Ishikawa (cell line): ENCODE measurements around the gene MYO7A.

Experiments used
- CEBPB ChIP-seq: IDR thresholded peaks from 2 replicates; pipeline ENCODE4 v1.6.1; 2012
- EGR1 ChIP-seq: IDR thresholded peaks from 2 replicates; pipeline ENCODE4 v1.6.1; 2012
- EP300 ChIP-seq: IDR thresholded peaks from 2 replicates; pipeline ENCODE4 v1.6.1; 2012; ENCODE audit warnings: borderline replicate concordance
- FOXM1 ChIP-seq: IDR thresholded peaks from 2 replicates; pipeline ENCODE4 v1.6.1; 2012; ENCODE audit warnings: low read depth, borderline replicate concordance
- RAD21 ChIP-seq: IDR thresholded peaks from 2 replicates; pipeline ENCODE4 v1.6.1; 2012; ENCODE audit warnings: low read depth
- YY1 ChIP-seq: IDR thresholded peaks from 2 replicates; pipeline ENCODE4 v1.6.1; 2012; ENCODE audit warnings: low read depth
- ZBTB7A ChIP-seq: IDR thresholded peaks from 2 replicates; pipeline ENCODE4 v1.6.1; 2012; ENCODE audit warnings: low read depth
- TF ChIP-seq, protein P1 (sequence below): IDR thresholded peaks from 2 replicates; pipeline ENCODE4 v1.6.1; 2012; ENCODE audit warnings: low read depth, mild to moderate bottlenecking
- TF ChIP-seq, protein P2 (sequence below): IDR thresholded peaks from 2 replicates; pipeline ENCODE4 v1.6.1; 2012

DNA sequence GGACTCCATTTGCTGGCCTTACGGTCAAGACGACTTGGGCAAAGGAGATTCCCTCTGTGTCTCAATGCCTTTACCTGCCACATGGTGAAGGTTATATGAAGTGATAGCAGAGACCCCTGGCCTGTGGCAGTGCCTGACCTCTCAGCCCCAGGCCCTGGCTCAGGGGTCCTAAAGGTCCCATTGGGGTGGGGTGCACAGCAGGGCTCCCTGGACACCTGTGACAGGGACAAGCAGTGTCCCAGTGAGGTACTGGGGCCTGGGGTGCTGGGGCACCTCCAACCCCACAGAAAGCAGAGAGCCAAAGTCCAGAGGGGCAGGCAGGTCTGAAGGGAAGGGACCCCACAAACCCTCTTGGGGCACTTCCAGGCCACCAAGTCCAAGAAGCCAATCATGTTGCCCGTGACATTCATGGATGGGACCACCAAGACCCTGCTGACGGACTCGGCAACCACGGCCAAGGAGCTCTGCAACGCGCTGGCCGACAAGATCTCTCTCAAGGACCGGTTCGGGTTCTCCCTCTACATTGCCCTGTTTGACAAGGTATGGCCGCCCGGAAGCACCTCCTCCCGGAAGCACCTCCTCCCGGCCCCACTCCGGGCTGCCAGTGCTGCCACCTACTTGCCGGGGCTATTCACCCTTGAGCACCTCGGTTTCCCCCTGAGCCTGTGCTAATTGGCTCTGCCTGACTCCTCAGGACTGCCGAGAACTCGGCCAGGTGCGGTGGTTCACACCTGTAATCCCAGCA is 62.5 kb downstream of the MYO7A start:
- TF ChIP-seq CEBPB (no peak), YY1 (no peak), FOXM1 (no peak), EP300 (no peak), ZBTB7A (no peak), EGR1 (no peak), RAD21 (no peak)
- TF ChIP-seq, protein P1, sequence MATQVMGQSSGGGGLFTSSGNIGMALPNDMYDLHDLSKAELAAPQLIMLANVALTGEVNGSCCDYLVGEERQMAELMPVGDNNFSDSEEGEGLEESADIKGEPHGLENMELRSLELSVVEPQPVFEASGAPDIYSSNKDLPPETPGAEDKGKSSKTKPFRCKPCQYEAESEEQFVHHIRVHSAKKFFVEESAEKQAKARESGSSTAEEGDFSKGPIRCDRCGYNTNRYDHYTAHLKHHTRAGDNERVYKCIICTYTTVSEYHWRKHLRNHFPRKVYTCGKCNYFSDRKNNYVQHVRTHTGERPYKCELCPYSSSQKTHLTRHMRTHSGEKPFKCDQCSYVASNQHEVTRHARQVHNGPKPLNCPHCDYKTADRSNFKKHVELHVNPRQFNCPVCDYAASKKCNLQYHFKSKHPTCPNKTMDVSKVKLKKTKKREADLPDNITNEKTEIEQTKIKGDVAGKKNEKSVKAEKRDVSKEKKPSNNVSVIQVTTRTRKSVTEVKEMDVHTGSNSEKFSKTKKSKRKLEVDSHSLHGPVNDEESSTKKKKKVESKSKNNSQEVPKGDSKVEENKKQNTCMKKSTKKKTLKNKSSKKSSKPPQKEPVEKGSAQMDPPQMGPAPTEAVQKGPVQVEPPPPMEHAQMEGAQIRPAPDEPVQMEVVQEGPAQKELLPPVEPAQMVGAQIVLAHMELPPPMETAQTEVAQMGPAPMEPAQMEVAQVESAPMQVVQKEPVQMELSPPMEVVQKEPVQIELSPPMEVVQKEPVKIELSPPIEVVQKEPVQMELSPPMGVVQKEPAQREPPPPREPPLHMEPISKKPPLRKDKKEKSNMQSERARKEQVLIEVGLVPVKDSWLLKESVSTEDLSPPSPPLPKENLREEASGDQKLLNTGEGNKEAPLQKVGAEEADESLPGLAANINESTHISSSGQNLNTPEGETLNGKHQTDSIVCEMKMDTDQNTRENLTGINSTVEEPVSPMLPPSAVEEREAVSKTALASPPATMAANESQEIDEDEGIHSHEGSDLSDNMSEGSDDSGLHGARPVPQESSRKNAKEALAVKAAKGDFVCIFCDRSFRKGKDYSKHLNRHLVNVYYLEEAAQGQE, result no peak
- TF ChIP-seq, protein P2, sequence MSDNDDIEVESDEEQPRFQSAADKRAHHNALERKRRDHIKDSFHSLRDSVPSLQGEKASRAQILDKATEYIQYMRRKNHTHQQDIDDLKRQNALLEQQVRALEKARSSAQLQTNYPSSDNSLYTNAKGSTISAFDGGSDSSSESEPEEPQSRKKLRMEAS, result no peak
